OCI-LY7 (cell line): ENCODE measurements around the gene LDLRAD4.

Experiments used
- CTCF ChIP-seq: fragments of 200-600 bp; sonication (generic); conservative IDR thresholded peaks from 2 replicates; pipeline ENCODE4 v1.5.1; 2014; ENCODE audit warnings: mild to moderate bottlenecking, antibody characterized with exemption, low read length, moderate library complexity, mixed read lengths
- EZH2phosphoT487 ChIP-seq: fragments of 200-600 bp; sonication (generic); IDR thresholded peaks from 2 replicates; pipeline ENCODE4 v1.6.1; 2018; ENCODE audit warnings: low read depth, borderline replicate concordance, mild to moderate bottlenecking, mixed run types, antibody characterized with exemption, low read length, moderate library complexity, mixed read lengths

DNA sequence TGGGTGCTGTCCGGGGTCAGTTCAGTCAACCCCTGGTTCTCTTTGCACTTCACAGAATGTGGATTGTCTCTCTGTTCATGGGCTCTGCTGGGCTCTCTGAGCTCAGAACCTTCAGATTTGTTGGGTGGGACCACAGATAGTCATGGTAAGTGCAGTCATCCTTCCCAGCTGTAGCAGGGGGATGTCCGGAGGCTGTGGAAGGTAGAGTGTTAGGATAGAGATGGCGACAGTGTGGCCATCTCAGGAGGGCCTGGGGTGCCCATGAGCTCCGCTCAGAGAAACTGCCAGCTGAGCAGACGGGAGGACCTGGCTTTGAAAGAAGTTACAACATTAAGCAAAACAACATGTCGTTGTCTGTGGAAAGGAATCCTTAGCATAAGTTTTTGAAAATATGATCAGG, 358.0 kb downstream of the LDLRAD4 start:
- TF ChIP-seq CTCF (no peak), EZH2phosphoT487 (no peak)
